ENCODE results near the gene PCDH8.
"Not testable (repeated sequence)": the region's sequence is repeated elsewhere in the genome, so short reads cannot be mapped to it uniquely, and the experiment has no call there.

PCDH8 gene

GRCh38 chr13:52830946-52831345, 17.5 kb downstream of the PCDH8 start:
- TF ChIP-seq CTCF (IDR thresholded peaks at IDR 0.05; ENCODE audit: control extremely low read depth, extremely low read depth, low read depth, missing control alignments), result no peak
- POLR2A ChIA-PET, result no interaction called here
- CTCF ChIA-PET, result no interaction called here
- DNase-seq (ENCODE audit: extremely low spot score), result no peak

- ChIA-PET POLR2A (no interaction called here), CTCF (interaction anchor here (1.0 to 1.9 kb wide), 2 partner anchors 19 to 29 kb away, joined by 3 to 5 read pairs; no protein-coding TSS in a partner anchor)
- DNase-seq (ENCODE audit: extremely low spot score), result no peak
- TF ChIP-seq CTCF (IDR thresholded peaks at IDR 0.05; ENCODE audit: control extremely low read depth, extremely low read depth, low read depth, missing control alignments), result no peak
Measured at GRCh38 chr13:52827839-52828238, 20.6 kb downstream of the PCDH8 start.

GRCh38 chr13:52817886-52818285, 30.6 kb downstream of the PCDH8 start:
- CTCF ChIA-PET, result interaction anchor here (1.3 kb wide), 1 partner anchor 9 kb away, joined by 5 read pairs; no protein-coding TSS in a partner anchor
- DNase-seq (ENCODE audit: extremely low spot score); POLR2A ChIA-PET: not testable (repeated sequence)

- ChIA-PET POLR2A (no interaction called here), CTCF (interaction anchor here (1.3 to 1.6 kb wide), 2 partner anchors 20 to 150 kb away, joined by 3 to 4 read pairs; no protein-coding TSS in a partner anchor)
- no peak for TF ChIP-seq CTCF (IDR thresholded peaks at IDR 0.05; ENCODE audit: control extremely low read depth, extremely low read depth, low read depth, missing control alignments)
- DNase-seq (ENCODE audit: extremely low spot score), result no peak
Measured at GRCh38 chr13:52815330-52815729, 33.1 kb downstream of the PCDH8 start.

- ChIA-PET CTCF (no interaction called here), POLR2A (no interaction called here)
- DNase-seq (ENCODE audit: extremely low spot score), result no peak
- no peak for TF ChIP-seq CTCF (IDR thresholded peaks at IDR 0.05; ENCODE audit: control extremely low read depth, extremely low read depth, low read depth, missing control alignments)
Measured at GRCh38 chr13:52812941-52813340, 35.5 kb downstream of the PCDH8 start.

- TF ChIP-seq CTCF (IDR thresholded peaks at IDR 0.05; ENCODE audit: control extremely low read depth, extremely low read depth, low read depth, missing control alignments), result no peak
- no peak for DNase-seq (ENCODE audit: extremely low spot score)
- ChIA-PET CTCF (interaction anchor here (1.0 to 4.6 kb wide), 3 partner anchors 159 to 361 kb away, joined by 3 to 46 read pairs (median 3); partner anchors contain the start of gene SUGT1), POLR2A (no interaction called here)
Measured at GRCh38 chr13:52811841-52812240, 36.6 kb downstream of the PCDH8 start.

- POLR2A ChIA-PET, result no interaction called here
- no peak for TF ChIP-seq CTCF (IDR thresholded peaks at IDR 0.05; ENCODE audit: control extremely low read depth, extremely low read depth, low read depth, missing control alignments)
- DNase-seq (ENCODE audit: extremely low spot score), result no peak
- CTCF ChIA-PET, result interaction anchor here (1.3 to 4.6 kb wide), 4 partner anchors 121 to 201 kb away, joined by 3 to 46 read pairs (median 20); partner anchors contain the start of gene SUGT1
Measured at GRCh38 chr13:52810526-52810925, 37.9 kb downstream of the PCDH8 start.
